CD4-positive, CD25-positive, alpha-beta regulatory T cell (primary cell): ENCODE measurements around the gene KCTD6. TPM values are rescaled to one million over a fixed set of nuclear protein-coding genes. Genes with fewer than 3 reads are reported as not detected.

Experiments
- polyA plus RNA-seq, 4 donors: library from polyadenylated mRNA; unstranded; fragments of 300-500 nt; fragmentation: Illumina TruSeq; gene quantifications; one replicate each; pipeline ENCODE4 v1.2.3, GENCODE V29; 2021
- total RNA-seq: library from RNA; stranded (reverse); gene quantifications from one replicate; pipeline ENCODE4 v1.2.3, GENCODE V29; 2022

Gene KCTD6
- total and polyA plus RNA-seq, 5 donors from 2014 or later: 5.8 to 14.3 (median 9.8) TPM

Other genes with a start within 250 kb of the KCTD6 start
- gene RPP14, start 185.9 kb upstream of the KCTD6 start, total RNA-seq: 14.3 TPM
- 1 to 10 TPM; 5.7 to 7.1 (median 6.8) TPM for gene RPP14, start 185.9 kb upstream of the KCTD6 start, polyA plus RNA-seq
- 9.7 TPM for gene HTD2, start 185.6 kb upstream of the KCTD6 start, total RNA-seq
- 10 to 100 TPM; 14.6 to 29.5 (median 22.9) TPM for gene HTD2, start 185.6 kb upstream of the KCTD6 start, polyA plus RNA-seq
- 21.8 TPM for gene PXK, start 159.2 kb upstream of the KCTD6 start, total RNA-seq
- gene PXK, start 159.2 kb upstream of the KCTD6 start, polyA plus RNA-seq: 10 to 100 TPM; 24.9 to 32.6 (median 31.9) TPM
- gene PDHB, start 58.3 kb upstream of the KCTD6 start, total RNA-seq: 40.1 TPM
- gene PDHB, start 58.3 kb upstream of the KCTD6 start, polyA plus RNA-seq: 100 to 1,000 TPM; 116 to 159 (median 133) TPM
- not detected for gene ACOX2, start 45.1 kb downstream of the KCTD6 start, total RNA-seq
- not detected for gene ACOX2, start 45.1 kb downstream of the KCTD6 start, polyA plus RNA-seq
- gene FAM107A, start 85.3 kb downstream of the KCTD6 start, total RNA-seq: not detected
- gene FAM107A, start 85.3 kb downstream of the KCTD6 start, polyA plus RNA-seq: not detected
- gene FAM3D, start 174.7 kb downstream of the KCTD6 start, total RNA-seq: not detected
- gene FAM3D, start 174.7 kb downstream of the KCTD6 start, polyA plus RNA-seq: not detected